ENCODE results near the gene MEIKIN. TPM values are rescaled to one million over a fixed set of nuclear protein-coding genes. Genes with fewer than 3 reads are reported as not detected.
"Not testable (repeated sequence)": the region's sequence is repeated elsewhere in the genome, so short reads cannot be mapped to it uniquely, and the experiment has no call there.

MEIKIN gene
- total RNA-seq, 1 experiment from 2014 or later: not detected

- Histone ChIP-seq H3K4me1 (no peaks in the 10 kb centered on the region), H3K9me3 (replicated peaks) (no peaks in the 10 kb centered on the region), H3K36me3 (no peaks in the 10 kb centered on the region), H3K27me3 (0 out of 2 replicates have a peak, but pooled peaks cover 4% of the 10 kb centered on the region), H3K27ac (no peak overlapping the region), H3K4me3 (no peak overlapping the region)
- no peak for DNase-seq
Measured at GRCh38 chr5:131952301-131952857, 6.9 kb upstream of the MEIKIN start.

- no peak for DNase-seq
- H3K27me3 ChIP-seq: 0 out of 2 replicates have a peak, but pooled peaks cover 4% of the 10 kb centered on the region
- no peaks in the 10 kb centered on the region for H3K36me3 ChIP-seq
- H3K4me1 ChIP-seq: no peaks in the 10 kb centered on the region
- H3K9me3 ChIP-seq (replicated peaks): no peaks in the 10 kb centered on the region
- H3K4me3 ChIP-seq: no peak overlapping the region
- no peak overlapping the region for H3K27ac ChIP-seq
Measured at GRCh38 chr5:131950706-131951105, 5.2 kb upstream of the MEIKIN start.

- H3K4me1 ChIP-seq: no peaks in the 10 kb centered on the region
- no peak for DNase-seq
- no peak overlapping the region for H3K27ac ChIP-seq
- H3K9me3 ChIP-seq (replicated peaks): no peaks in the 10 kb centered on the region
- no peaks in the 10 kb centered on the region for H3K36me3 ChIP-seq
- 0 out of 2 replicates have a peak, but pooled peaks cover 4% of the 10 kb centered on the region for H3K27me3 ChIP-seq
- no peak overlapping the region for H3K4me3 ChIP-seq
Measured at GRCh38 chr5:131947445-131947844, 2.0 kb upstream of the MEIKIN start.

- no peak for DNase-seq
- no peaks in the 10 kb centered on the region for H3K9me3 ChIP-seq (replicated peaks)
- H3K36me3 ChIP-seq: no peaks in the 10 kb centered on the region
Measured at GRCh38 chr5:131944702-131945550, 537 bp downstream of the MEIKIN start.

GRCh38 chr5:131943916-131944315 lies 1.5 kb downstream of the MEIKIN start:
- 0 out of 2 replicates have a peak, but pooled peaks cover 7% of the 10 kb centered on the region for H3K27me3 ChIP-seq
- no peak overlapping the region for H3K27ac ChIP-seq
- no peaks in the 10 kb centered on the region for H3K9me3 ChIP-seq (replicated peaks)
- no peaks in the 10 kb centered on the region for H3K4me1 ChIP-seq
- H3K4me3 ChIP-seq: no peak overlapping the region
- no peak for DNase-seq
- H3K36me3 ChIP-seq: no peaks in the 10 kb centered on the region

More at GRCh38 chr5:131944702-131945550, 537 bp downstream of the MEIKIN start:
- Histone ChIP-seq H3K4me1 (no peaks in the 10 kb centered on the region), H3K4me3 (no peak overlapping the region), H3K27ac (no peak overlapping the region), H3K27me3 (0 out of 2 replicates have a peak, but pooled peaks cover under 1% of the 10 kb centered on the region)

GRCh38 chr5:131942016-131942415 lies 3.4 kb downstream of the MEIKIN start:
- Histone ChIP-seq H3K4me3 (no peak overlapping the region), H3K27me3 (0 out of 2 replicates have a peak, but pooled peaks cover 7% of the 10 kb centered on the region), H3K27ac (no peak overlapping the region), H3K36me3 (no peaks in the 10 kb centered on the region), H3K4me1 (no peaks in the 10 kb centered on the region), H3K9me3 (replicated peaks) (no peaks in the 10 kb centered on the region)
- no peak for DNase-seq

- Histone ChIP-seq H3K36me3 (no peaks in the 10 kb centered on the region), H3K27me3 (0 out of 2 replicates have a peak, but pooled peaks cover 7% of the 10 kb centered on the region), H3K9me3 (replicated peaks) (no peaks in the 10 kb centered on the region), H3K27ac (no peak overlapping the region), H3K4me1 (no peaks in the 10 kb centered on the region), H3K4me3 (no peak overlapping the region)
- DNase-seq: no peak
Measured at GRCh38 chr5:131939690-131940345, 5.6 kb downstream of the MEIKIN start.

GRCh38 chr5:131932235-131932634 lies 13.2 kb downstream of the MEIKIN start:
- Histone ChIP-seq H3K36me3 (no peaks in the 10 kb centered on the region), H3K27ac (no peak overlapping the region), H3K9me3 (replicated peaks) (no peaks in the 10 kb centered on the region), H3K27me3 (no peaks in the 10 kb centered on the region), H3K4me3 (no peak overlapping the region), H3K4me1 (no peaks in the 10 kb centered on the region)
- DNase-seq: no peak

GRCh38 chr5:131928957-131929356 lies 16.5 kb downstream of the MEIKIN start:
- no peak overlapping the region for H3K4me3 ChIP-seq
- H3K36me3 ChIP-seq: no peaks in the 10 kb centered on the region
- no peaks in the 10 kb centered on the region; the same call in 1 of the 2 replicates for H3K27me3 ChIP-seq
- no peak for DNase-seq
- no peak overlapping the region for H3K27ac ChIP-seq
- 0 out of 2 replicates have a peak, but pooled peaks cover 4% of the 10 kb centered on the region for H3K9me3 ChIP-seq (replicated peaks)
- no peaks in the 10 kb centered on the region for H3K4me1 ChIP-seq

GRCh38 chr5:131926168-131926567 lies 19.3 kb downstream of the MEIKIN start:
- no peak for DNase-seq
- Histone ChIP-seq H3K4me3 (no peak overlapping the region), H3K27me3 (no peaks in the 10 kb centered on the region; the same call in 1 of the 2 replicates), H3K36me3 (no peaks in the 10 kb centered on the region), H3K27ac (no peak overlapping the region), H3K4me1 (no peaks in the 10 kb centered on the region), H3K9me3 (replicated peaks) (0 out of 2 replicates have a peak, but pooled peaks cover 4% of the 10 kb centered on the region)

- Histone ChIP-seq H3K27me3 (no peaks in the 10 kb centered on the region), H3K4me1 (no peaks in the 10 kb centered on the region), H3K9me3 (replicated peaks) (no peaks in the 10 kb centered on the region), H3K36me3 (no peaks in the 10 kb centered on the region), H3K4me3 (no peak overlapping the region), H3K27ac (no peak overlapping the region)
- DNase-seq: no peak
Measured at GRCh38 chr5:131916481-131916880, 29.0 kb downstream of the MEIKIN start.

GRCh38 chr5:131914472-131914871 lies 31.0 kb downstream of the MEIKIN start:
- DNase-seq: no peak
- H3K27me3 ChIP-seq: no peaks in the 10 kb centered on the region
- no peak overlapping the region for H3K27ac ChIP-seq
- H3K36me3 ChIP-seq: no peaks in the 10 kb centered on the region
- H3K4me3 ChIP-seq: no peak overlapping the region
- no peaks in the 10 kb centered on the region for H3K4me1 ChIP-seq
- no peaks in the 10 kb centered on the region for H3K9me3 ChIP-seq (replicated peaks)

- Histone ChIP-seq H3K9me3 (replicated peaks) (no peaks in the 10 kb centered on the region), H3K36me3 (no peaks in the 10 kb centered on the region), H3K27me3 (no peaks in the 10 kb centered on the region), H3K4me3 (no peak overlapping the region), H3K27ac (no peak overlapping the region), H3K4me1 (no peaks in the 10 kb centered on the region)
- DNase-seq: no peak
Measured at GRCh38 chr5:131913603-131914002, 31.9 kb downstream of the MEIKIN start.

- H3K4me3 ChIP-seq: no peak overlapping the region
Measured at GRCh38 chr5:131906668-131907067, 38.8 kb downstream of the MEIKIN start.

GRCh38 chr5:131902266-131902665 lies 43.2 kb downstream of the MEIKIN start:
- not testable (repeated sequence) for H3K27ac ChIP-seq; H3K4me3 ChIP-seq; H3K9me3 ChIP-seq (replicated peaks); H3K36me3 ChIP-seq; H3K4me1 ChIP-seq; DNase-seq; H3K27me3 ChIP-seq

More at GRCh38 chr5:131906668-131907067, 38.8 kb downstream of the MEIKIN start:
- H3K36me3 ChIP-seq: no peaks in the 10 kb centered on the region
- no peak for DNase-seq
- H3K9me3 ChIP-seq (replicated peaks): peaks cover 3% of the 10 kb centered on the region; the same call in 1 of the 2 replicates
- no peak overlapping the region for H3K27ac ChIP-seq
- H3K4me1 ChIP-seq: no peaks in the 10 kb centered on the region
- no peaks in the 10 kb centered on the region for H3K27me3 ChIP-seq
